CD8-positive, alpha-beta memory T cell (primary cell): ENCODE data around the gene ZNF682. TPM values are rescaled to one million over a fixed set of nuclear protein-coding genes. Genes with fewer than 3 reads are reported as not detected.
"Not testable (repeated sequence)": the region's sequence is repeated elsewhere in the genome, so short reads cannot be mapped to it uniquely, and the experiment has no call there.

Source experiments
- CTCF ChIA-PET: fragments of 350-600 bp; sonication (Branson Sonifier 250); formaldehyde crosslinking; loops from one replicate; lab custom pipeline; 2021; ENCODE audit warnings: antibody characterized with exemption; lab: Charles Lee
- POLR2A ChIA-PET: fragments of 350-600 bp; sonication (Branson Sonifier 250); formaldehyde crosslinking; loops from one replicate; lab custom pipeline; 2021; ENCODE audit warnings: antibody characterized with exemption; lab: Charles Lee
- DNase-seq, 5 donors: peaks; one replicate each; pipeline versions ENCODE4 v3.0.0 to v3.0.0-alpha.2; 2020 to 2022; ENCODE audit warnings: mixed read lengths in 1 of 5
- H3K27ac ChIP-seq: one replicate; pipeline ENCODE4 v1.7.0; 2013; ENCODE audit warnings: low read depth, mild to moderate bottlenecking, low read length, moderate library complexity
- H3K27me3 ChIP-seq: 2 replicates; pipeline ENCODE4 v1.7.0; 2013; ENCODE audit warnings: low read length, mild to moderate bottlenecking; ENCODE audit not compliant: insufficient read depth, poor library complexity, severe bottlenecking
- H3K36me3 ChIP-seq: 2 replicates; pipeline ENCODE4 v1.7.0; 2013; ENCODE audit warnings: mild to moderate bottlenecking, low read length, moderate library complexity; ENCODE audit not compliant: insufficient read depth
- H3K4me1 ChIP-seq: 2 replicates; pipeline ENCODE4 v1.7.0; 2013; ENCODE audit warnings: mild to moderate bottlenecking, low read length, moderate library complexity; ENCODE audit not compliant: insufficient read depth
- H3K4me3 ChIP-seq: 2 replicates; pipeline ENCODE4 v1.7.0; 2013; ENCODE audit warnings: mild to moderate bottlenecking, low read length
- H3K9me3 ChIP-seq: 2 replicates; pipeline ENCODE4 v1.7.0; 2013; ENCODE audit warnings: mild to moderate bottlenecking, low read length
- H3K27ac Mint-ChIP-seq, 8 donors: one replicate each; pipeline ENCODE4 v1.8.0; 2020 to 2021; ENCODE audit warnings: mixed read lengths in 8 of 8, mild to moderate bottlenecking in 6 of 8, inconsistent platforms in 3 of 8, moderate library complexity in 3 of 8
- H3K27me3 Mint-ChIP-seq, 2 donors: one replicate each; pipeline ENCODE4 v1.8.0; 2020 to 2021; ENCODE audit warnings: mixed read lengths in 2 of 2, mild to moderate bottlenecking in 1 of 2, moderate library complexity in 1 of 2
- H3K36me3 Mint-ChIP-seq, 3 donors: one replicate each; pipeline ENCODE4 v1.8.0; 2020 to 2021; ENCODE audit warnings: mixed read lengths in 3 of 3, inconsistent platforms in 1 of 3, mild to moderate bottlenecking in 1 of 3
- H3K4me1 Mint-ChIP-seq, 3 donors: one replicate each; pipeline ENCODE4 v1.8.0; 2020 to 2021; ENCODE audit warnings: mixed read lengths in 3 of 3, inconsistent platforms in 1 of 3, mild to moderate bottlenecking in 1 of 3
- H3K4me3 Mint-ChIP-seq, 7 donors: one replicate each; pipeline ENCODE4 v1.8.0; 2020 to 2021; ENCODE audit warnings: mixed read lengths in 7 of 7, mild to moderate bottlenecking in 6 of 7, moderate library complexity in 4 of 7, inconsistent platforms in 2 of 7
- H3K9me3 Mint-ChIP-seq, 5 donors: one replicate each; pipeline ENCODE4 v1.8.0; 2020 to 2022; ENCODE audit warnings: mixed read lengths in 5 of 5, mild to moderate bottlenecking in 3 of 5, moderate library complexity in 2 of 5, inconsistent platforms in 1 of 5
- polyA plus RNA-seq: library from polyadenylated mRNA; unstranded; fragments of 300-500 nt; fragmentation: Illumina TruSeq; gene quantifications from one replicate; pipeline ENCODE4 v1.2.3, GENCODE V29; 2021
- total RNA-seq, 2 experiments: library from RNA; stranded (reverse); gene quantifications; one replicate each; pipeline ENCODE4 v1.2.3, GENCODE V29; 2021

ZNF682 gene
- total RNA-seq: 10 to 100 TPM in 1 of 2 experiments, 1 to 10 TPM in 1; 9.6 to 10.3 TPM
- polyA plus RNA-seq: 4.5 TPM

GRCh38 chr19:20039203-20039723 is at the start of gene ZNF682:
ZNF682 (minus strand) TSS chr19:20039505; CDS start chr19:20039345, 160 bp downstream.
- Mint-ChIP-seq H3K27ac (peak within 1 kb of the TSS; percentile 72 to 98 (median 94)), H3K27me3 (peaks cover 0 to 8% of the 10 kb centered on the region in 2 donors), H3K4me3 (peak within 1 kb of the TSS; percentile 95 to 98 (median 97)), H3K9me3 (no peaks in the 10 kb centered on the region), H3K36me3 (peaks cover 0 to 7% (median under 1%) of the 10 kb centered on the region in 3 donors), H3K4me1 (peaks cover 14 to 25% (median 16%) of the 10 kb centered on the region in 3 donors)
- H3K4me1 ChIP-seq: peaks cover 11% of the 10 kb centered on the region
- peak within 1 kb of the TSS; percentile 91 for H3K4me3 ChIP-seq
- no peaks in the 10 kb centered on the region for H3K27me3 ChIP-seq
- peak within 1 kb of the TSS; percentile 55 for H3K27ac ChIP-seq
- no peaks in the 10 kb centered on the region for H3K9me3 ChIP-seq
- ChIA-PET CTCF (interaction anchor here (0.8 to 1.5 kb wide), 3 partner anchors 9 to 199 kb away, joined by 3 to 4 read pairs (median 4); no protein-coding TSS in a partner anchor), POLR2A (interaction anchor here (1.0 to 1.3 kb wide), 5 partner anchors 13 to 218 kb away, joined by 3 to 20 read pairs (median 7); partner anchors contain the start of genes ZNF486, ZNF506 and ZNF90)
- DNase-seq: peak; percentile 91 to 97 (median 93)
- H3K36me3 ChIP-seq: no peaks in the 10 kb centered on the region

- CTCF ChIA-PET, H3K27me3 Mint-ChIP-seq: not testable (repeated sequence)
These were observed 43.6 kb upstream of the ZNF682 start for GRCh38 chr19:20082876-20083275.

GRCh38 chr19:20082232-20082833 is 43.0 kb upstream of the ZNF682 start:
- H3K27me3 ChIP-seq, H3K9me3 ChIP-seq, H3K9me3 Mint-ChIP-seq, H3K36me3 Mint-ChIP-seq, H3K4me3 Mint-ChIP-seq, H3K27ac Mint-ChIP-seq, H3K36me3 ChIP-seq, H3K27ac ChIP-seq, H3K27me3 Mint-ChIP-seq, H3K4me3 ChIP-seq, DNase-seq, CTCF ChIA-PET, POLR2A ChIA-PET, H3K4me1 ChIP-seq: not testable (repeated sequence)
- H3K4me1 Mint-ChIP-seq: peaks cover 19 to 25% (median 25%) of the 10 kb centered on the region in 3 donors

More at GRCh38 chr19:20082876-20083275, 43.6 kb upstream of the ZNF682 start:
- POLR2A ChIA-PET, H3K9me3 ChIP-seq, H3K4me1 ChIP-seq, DNase-seq, H3K27ac Mint-ChIP-seq, H3K36me3 ChIP-seq, H3K9me3 Mint-ChIP-seq, H3K4me3 ChIP-seq, H3K27ac ChIP-seq, H3K27me3 ChIP-seq, H3K4me3 Mint-ChIP-seq, H3K36me3 Mint-ChIP-seq: not testable (repeated sequence)
- peaks cover 15 to 20% (median 20%) of the 10 kb centered on the region in 3 donors for H3K4me1 Mint-ChIP-seq

DNA sequence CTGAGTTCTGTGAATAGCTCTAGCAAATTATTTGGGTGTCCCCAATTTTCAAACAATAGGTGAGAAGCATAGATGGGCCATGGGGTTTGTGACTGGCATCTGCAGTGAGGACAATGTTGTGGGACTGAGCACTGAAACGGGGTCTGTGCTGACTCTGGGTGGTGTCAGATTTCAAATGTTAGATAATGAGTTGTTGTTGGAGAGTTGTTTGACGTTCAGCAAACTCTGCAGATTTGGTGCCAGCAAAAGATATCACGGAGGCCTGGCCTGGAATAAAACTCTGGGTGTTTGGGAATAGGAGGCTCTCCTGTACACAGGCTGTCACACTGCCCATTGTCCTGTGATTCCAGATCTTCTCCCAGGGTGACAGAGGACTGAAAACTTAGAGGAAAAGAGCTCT is 41.4 kb upstream of the ZNF682 start:
- H3K36me3 ChIP-seq: no peaks in the 10 kb centered on the region
- ChIA-PET CTCF (no interaction called here), POLR2A (no interaction called here)
- Mint-ChIP-seq H3K9me3 (no peaks in the 10 kb centered on the region), H3K4me3 (peak overlapping the region in 4 of 7 donors; percentile 5 to 63 (median 34)), H3K27me3 (peaks cover 0 to 2% of the 10 kb centered on the region in 2 donors), H3K4me1 (peaks cover 19 to 25% (median 25%) of the 10 kb centered on the region in 3 donors), H3K36me3 (peaks cover 0 to 5% (median 4%) of the 10 kb centered on the region in 3 donors), H3K27ac (peak overlapping the region in 2 of 8 donors; percentile 30 to 32)
- peaks cover 9% of the 10 kb centered on the region for H3K4me1 ChIP-seq
- no peaks in the 10 kb centered on the region for H3K27me3 ChIP-seq
- H3K27ac ChIP-seq: no peak overlapping the region
- DNase-seq: no peak
- no peak overlapping the region for H3K4me3 ChIP-seq
- no peaks in the 10 kb centered on the region for H3K9me3 ChIP-seq

- no peak for DNase-seq
- Mint-ChIP-seq H3K4me1 (peaks cover 19 to 25% (median 25%) of the 10 kb centered on the region in 3 donors), H3K27ac (peak overlapping the region in 1 of 8 donors; percentile 40), H3K36me3 (peaks cover 0 to 5% (median 4%) of the 10 kb centered on the region in 3 donors), H3K4me3 (peak overlapping the region; percentile 15 to 70 (median 44)), H3K27me3 (peaks cover 0 to 2% of the 10 kb centered on the region in 2 donors), H3K9me3 (no peaks in the 10 kb centered on the region)
- H3K27me3 ChIP-seq: no peaks in the 10 kb centered on the region
- H3K9me3 ChIP-seq: no peaks in the 10 kb centered on the region
- H3K4me1 ChIP-seq: peaks cover 9% of the 10 kb centered on the region
- CTCF ChIA-PET: no interaction called here
- no peaks in the 10 kb centered on the region for H3K36me3 ChIP-seq
- no peak overlapping the region for H3K4me3 ChIP-seq
- H3K27ac ChIP-seq: no peak overlapping the region
- POLR2A ChIA-PET: interaction anchor here (0.9 to 2.9 kb wide), 2 partner anchors 40 to 159 kb away, joined by 10 to 12 read pairs; partner anchors contain the start of gene ZNF682
These were observed 40.2 kb upstream of the ZNF682 start for GRCh38 chr19:20079476-20079875.

GRCh38 chr19:20078581-20079031 is 39.3 kb upstream of the ZNF682 start:
- H3K4me1 ChIP-seq: peaks cover 9% of the 10 kb centered on the region
- CTCF ChIA-PET: interaction anchor here (1.2 kb wide), 1 partner anchor 91 kb away, joined by 3 read pairs; no protein-coding TSS in a partner anchor
- no peaks in the 10 kb centered on the region for H3K27me3 ChIP-seq
- no peaks in the 10 kb centered on the region for H3K36me3 ChIP-seq
- H3K4me3 ChIP-seq: peak overlapping the region; percentile 85
- no peak overlapping the region for H3K27ac ChIP-seq
- peaks cover 19 to 25% (median 25%) of the 10 kb centered on the region in 3 donors for H3K4me1 Mint-ChIP-seq
- peak overlapping the region; percentile 82 to 95 (median 91) for H3K4me3 Mint-ChIP-seq
- POLR2A ChIA-PET: interaction anchor here (0.6 to 2.9 kb wide), 4 partner anchors 27 to 698 kb away, joined by 3 to 12 read pairs (median 10); partner anchors contain the start of genes ZNF486 and ZNF682
- H3K27ac Mint-ChIP-seq: peak overlapping the region in 5 of 8 donors; percentile 7 to 72 (median 43)
- peaks cover 0 to 2% of the 10 kb centered on the region in 2 donors for H3K27me3 Mint-ChIP-seq
- peaks cover 0 to 5% (median 4%) of the 10 kb centered on the region in 3 donors for H3K36me3 Mint-ChIP-seq
- H3K9me3 ChIP-seq: no peaks in the 10 kb centered on the region
- H3K9me3 Mint-ChIP-seq: no peaks in the 10 kb centered on the region
- DNase-seq: no peak

DNA sequence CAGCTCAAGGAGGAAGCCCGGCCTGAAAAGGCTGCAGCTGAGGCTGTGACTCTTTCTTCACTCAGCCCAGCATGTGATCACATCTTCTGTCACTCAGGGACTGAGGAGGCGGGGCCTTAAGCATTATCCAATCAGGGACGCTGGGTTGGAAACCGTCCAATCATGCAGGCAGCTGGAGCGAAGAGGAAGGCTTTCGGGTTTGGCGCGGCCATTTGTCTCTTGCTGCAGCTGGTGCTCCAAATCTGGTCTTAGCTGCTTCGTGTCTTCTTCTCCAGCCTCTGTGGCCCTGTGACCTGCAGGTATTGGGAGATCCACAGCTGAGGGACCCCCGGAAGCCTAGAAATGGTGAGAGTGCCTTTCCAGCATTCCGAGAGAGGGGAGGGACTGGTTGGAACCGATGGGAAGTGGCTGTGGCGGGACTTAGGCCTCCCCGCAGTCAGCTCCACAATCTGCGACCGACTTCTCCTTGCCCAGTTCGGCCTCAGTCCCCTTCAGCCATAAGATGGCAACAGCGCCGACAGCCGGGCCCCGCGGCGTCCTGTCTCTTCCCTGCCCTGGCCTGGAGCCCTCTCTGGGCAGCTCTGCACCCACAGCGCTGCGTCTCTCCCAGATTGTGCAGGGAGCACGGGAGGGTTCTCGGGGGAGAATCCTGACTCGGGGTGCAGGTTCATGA is 38.6 kb upstream of the ZNF682 start, which contains the start of gene ZNF90:
Gene ZNF90 (plus strand): TSS at position 210 of the 673 bp plus-strand sequence. CDS start 133 bp downstream, at position 343.
- peak; percentile 78 to 93 (median 86) for DNase-seq
- peaks cover 0 to 5% (median 3%) of the 10 kb centered on the region in 3 donors for H3K36me3 Mint-ChIP-seq
- H3K9me3 Mint-ChIP-seq: no peaks in the 10 kb centered on the region
- Histone ChIP-seq H3K4me3 (peak within 1 kb of the TSS; percentile 85), H3K27me3 (no peaks in the 10 kb centered on the region), H3K4me1 (peaks cover 9% of the 10 kb centered on the region), H3K36me3 (no peaks in the 10 kb centered on the region), H3K9me3 (no peaks in the 10 kb centered on the region), H3K27ac (no peak within 1 kb of the TSS)
- POLR2A ChIA-PET: interaction anchor here (0.6 to 2.9 kb wide), 5 partner anchors 26 to 699 kb away, joined by 3 to 12 read pairs (median 9); partner anchors contain the start of genes ZNF486, ZNF506 and ZNF682
- CTCF ChIA-PET: interaction anchor here (0.9 to 1.2 kb wide), 3 partner anchors 26 to 200 kb away, joined by 3 to 4 read pairs (median 4); no protein-coding TSS in a partner anchor
- peaks cover 19 to 25% (median 24%) of the 10 kb centered on the region in 3 donors for H3K4me1 Mint-ChIP-seq
- H3K27ac Mint-ChIP-seq: peak within 1 kb of the TSS in 6 of 8 donors; percentile 7 to 84 (median 33)
- H3K4me3 Mint-ChIP-seq: peak within 1 kb of the TSS; percentile 82 to 95 (median 91)
- H3K27me3 Mint-ChIP-seq: peaks cover 0 to 2% of the 10 kb centered on the region in 2 donors
